GM21737 (cell line): Measurements from ENCODE around the gene BABAM2.
"Not testable (repeated sequence)": the region's sequence is repeated elsewhere in the genome, so short reads cannot be mapped to it uniquely, and the experiment has no call there.

Source experiments
- ATAC-seq: cut with Tn5 transposase; IDR thresholded peaks from one replicate; pipeline ENCODE4 v1.9.1; 2021; ENCODE audit warnings: mild to moderate bottlenecking, moderate library complexity; ENCODE audit not compliant: unreplicated experiment

Gene BABAM2

GRCh38 chr2:28227498-28227897, 337.0 kb downstream of the BABAM2 start:
- no peak for ATAC-seq

DNA sequence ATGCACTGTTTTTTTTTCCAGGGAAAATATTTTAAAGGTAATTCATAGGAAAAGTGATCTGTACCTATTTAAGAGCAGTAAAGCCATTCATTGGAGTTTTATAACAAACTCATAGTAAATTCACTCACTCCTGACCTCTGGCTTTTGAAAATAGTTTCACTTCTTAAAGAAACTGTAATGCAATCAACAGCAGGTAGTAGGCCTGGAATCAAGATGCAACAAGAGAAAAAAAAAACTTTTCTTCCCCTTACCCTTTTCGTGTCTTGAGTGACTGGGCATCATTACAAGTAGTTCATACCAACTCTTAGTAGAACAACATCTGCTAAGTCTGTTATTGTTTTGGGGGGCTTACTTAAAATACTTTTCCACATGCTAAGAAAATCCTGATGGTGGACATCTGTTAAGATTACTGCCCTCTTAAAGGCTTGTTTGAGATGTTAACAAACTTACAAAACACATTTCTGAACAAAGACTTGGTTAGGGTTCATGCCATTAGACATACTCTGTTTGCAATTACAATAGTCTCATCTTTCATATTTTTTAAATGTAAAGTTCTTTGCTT, 338.0 kb downstream of the BABAM2 start:
- ATAC-seq = no peak

DNA sequence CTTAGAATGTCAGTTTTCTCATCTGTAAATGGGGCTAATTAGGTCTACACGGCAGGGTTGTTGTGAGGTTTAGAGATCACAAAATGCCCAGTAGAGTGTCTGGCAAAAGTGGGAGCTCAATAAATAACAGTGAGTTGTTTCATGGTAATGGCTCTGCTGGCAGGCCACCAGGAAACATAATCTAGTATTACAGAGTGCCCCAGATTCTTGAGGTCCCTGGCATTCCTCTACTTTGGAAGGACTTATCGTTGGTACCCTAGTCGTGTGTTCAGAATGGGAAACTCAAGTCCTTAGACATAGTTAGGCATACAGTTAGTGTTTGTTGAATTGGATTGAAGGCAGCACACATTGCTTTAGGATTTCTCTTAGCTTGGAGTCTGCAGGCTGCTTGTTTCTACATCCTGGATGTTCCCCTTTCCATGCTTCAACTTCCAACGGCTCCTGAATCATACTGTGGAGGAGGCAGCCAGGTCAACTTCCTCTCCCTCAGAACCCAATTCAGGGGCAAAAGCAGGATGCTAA, 340.6 kb downstream of the BABAM2 start:
- ATAC-seq = no peak

DNA sequence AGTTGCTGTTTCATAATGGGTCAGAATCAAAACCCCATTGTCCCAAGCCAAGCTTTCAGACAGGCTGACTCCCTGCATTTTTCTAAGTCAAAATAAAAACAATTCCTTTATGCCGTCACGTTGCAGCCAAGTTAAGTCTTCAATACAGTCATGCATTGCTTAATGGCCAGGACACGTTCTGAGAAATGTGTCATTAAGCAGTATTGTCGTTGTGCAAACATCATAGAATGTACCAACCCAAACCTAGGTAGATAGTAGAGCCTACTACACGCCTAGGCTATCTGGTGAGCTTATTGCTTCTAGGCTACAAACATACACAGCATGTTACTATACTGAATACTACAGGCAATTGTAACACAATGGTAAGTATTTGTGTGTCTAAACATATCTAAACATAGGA, 341.8 kb downstream of the BABAM2 start:
- ATAC-seq = no peak

- ATAC-seq = no peak
Observed at GRCh38 chr2:28233164-28233676, 342.7 kb downstream of the BABAM2 start.

DNA sequence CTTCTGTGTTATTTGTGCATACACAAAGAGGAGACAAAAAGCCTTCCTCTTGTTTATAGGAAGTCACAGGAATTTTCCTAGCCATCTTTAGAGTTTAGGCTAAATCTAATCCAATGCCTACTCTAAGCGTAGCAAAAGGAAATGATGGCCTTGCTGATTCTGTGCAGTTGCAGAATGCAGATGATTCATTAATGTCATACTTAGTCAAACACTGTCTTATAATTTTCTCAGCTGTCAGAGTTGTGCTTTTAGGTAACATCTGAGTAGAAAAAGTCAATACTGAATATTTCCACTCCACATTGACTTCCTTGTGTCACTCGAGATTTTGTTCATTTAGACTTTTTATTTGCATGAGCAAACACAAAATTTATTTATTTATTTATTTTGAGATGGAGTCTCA, 344.3 kb downstream of the BABAM2 start:
- no peak for ATAC-seq

GRCh38 chr2:28239207-28239606, 348.7 kb downstream of the BABAM2 start:
- no peak for ATAC-seq

GRCh38 chr2:28240937-28241336, 350.4 kb downstream of the BABAM2 start:
- no peak for ATAC-seq

DNA sequence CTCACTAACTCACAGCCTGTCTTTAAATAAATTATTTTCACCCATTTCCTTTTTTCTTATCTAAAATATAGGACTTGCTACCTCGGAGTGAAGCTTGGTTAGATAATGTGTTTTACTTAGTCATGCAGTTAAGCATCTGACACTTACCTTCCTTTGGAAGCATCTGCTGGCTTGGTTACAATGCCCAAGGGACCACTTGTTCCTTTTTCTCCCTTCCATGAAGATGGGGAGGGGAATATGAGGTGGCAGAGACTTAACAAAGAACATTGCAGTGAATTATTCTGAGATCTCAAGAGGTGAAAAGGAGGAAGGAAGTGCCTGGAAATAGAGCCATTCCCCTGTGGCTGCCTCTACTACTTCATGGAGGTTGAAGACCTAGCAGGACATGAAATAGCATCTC, 356.8 kb downstream of the BABAM2 start:
- ATAC-seq = no peak

- no peak for ATAC-seq
Observed at GRCh38 chr2:28247734-28248133, 357.2 kb downstream of the BABAM2 start.

- no peak for ATAC-seq
Observed at GRCh38 chr2:28248511-28248910, 358.0 kb downstream of the BABAM2 start.

GRCh38 chr2:28250006-28250405, 359.5 kb downstream of the BABAM2 start:
- no peak for ATAC-seq

GRCh38 chr2:28251337-28251736, 360.8 kb downstream of the BABAM2 start:
- no peak for ATAC-seq

GRCh38 chr2:28252311-28252710, 361.8 kb downstream of the BABAM2 start:
- ATAC-seq = peak; percentile 85

GRCh38 chr2:28253543-28253942, 363.0 kb downstream of the BABAM2 start:
- ATAC-seq = no peak

GRCh38 chr2:28255231-28255630, 364.7 kb downstream of the BABAM2 start:
- ATAC-seq = not testable (repeated sequence)

GRCh38 chr2:28257182-28257581, 366.7 kb downstream of the BABAM2 start:
- no peak for ATAC-seq

DNA sequence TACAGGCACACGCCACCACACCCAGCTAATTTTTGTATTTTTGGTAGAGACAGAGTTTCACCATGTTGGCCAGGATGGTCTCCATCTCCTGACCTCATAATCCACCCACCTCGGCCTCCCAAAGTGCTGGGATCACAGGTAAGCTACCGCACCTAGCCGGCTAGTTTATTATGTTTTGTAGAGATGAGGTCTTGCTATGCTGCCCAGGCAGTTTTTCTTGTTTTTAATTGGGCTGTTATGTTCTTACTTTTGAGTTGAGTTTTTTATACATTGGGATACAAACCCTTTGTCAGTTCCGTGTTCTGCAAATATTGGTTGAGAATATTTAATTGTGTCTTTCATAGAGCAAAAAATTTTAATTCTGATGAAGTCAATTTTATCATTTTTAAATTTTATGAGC, 368.7 kb downstream of the BABAM2 start:
- ATAC-seq = not testable (repeated sequence)

DNA sequence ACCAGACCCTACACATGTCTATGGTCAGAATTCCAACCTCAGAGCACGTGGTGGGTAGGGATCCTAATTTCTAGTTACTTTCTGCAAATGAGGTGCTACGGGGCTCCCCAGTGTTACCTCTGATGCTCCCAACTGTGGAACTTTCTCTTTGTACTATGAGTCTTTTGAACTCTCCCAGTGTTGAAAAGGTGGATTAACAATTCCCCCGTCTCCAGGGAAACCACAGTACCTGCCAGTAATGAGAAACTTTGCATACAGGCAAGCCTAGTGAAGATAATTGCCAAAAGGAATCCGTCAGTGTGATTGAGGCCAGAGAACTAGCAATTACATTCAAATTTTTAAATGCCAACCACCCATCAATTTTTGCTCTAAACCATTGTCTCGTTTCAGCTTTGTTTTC, 373.2 kb downstream of the BABAM2 start:
- ATAC-seq = no peak

- no peak for ATAC-seq
Observed at GRCh38 chr2:28267282-28267681, 376.8 kb downstream of the BABAM2 start.

GRCh38 chr2:28268386-28268785, 377.9 kb downstream of the BABAM2 start:
- ATAC-seq = no peak

GRCh38 chr2:28269019-28269784, 378.7 kb downstream of the BABAM2 start:
- ATAC-seq = no peak
